OCI-LY7 (cell line): ENCODE results near the gene REC114. TPM values are rescaled to one million over a fixed set of nuclear protein-coding genes. Genes with fewer than 3 reads are reported as not detected.

ENCODE experiments used
- BruUV-seq: library from RNA; stranded (reverse); fragments of 400-500 nt; replicated peaks from 2 replicates; lab custom pipeline; 2021; lab: Mats Ljungman, UMichigan
- CTCF ChIA-PET: fragments of 300-600 bp; sonication (Branson Sonifier 250); formaldehyde crosslinking; loops from one replicate; lab custom pipeline; 2022; ENCODE audit warnings: antibody characterized with exemption; ENCODE audit not compliant: unreplicated experiment; lab: Charles Lee
- POLR2A ChIA-PET: fragments of 300-600 bp; sonication (Branson Sonifier 250); formaldehyde crosslinking; loops from one replicate; lab custom pipeline; 2022; ENCODE audit warnings: antibody characterized with exemption; lab: Charles Lee
- DNase-seq: peaks from one replicate; pipeline ENCODE4 v3.0.0-alpha.2; 2015; ENCODE audit warnings: low spot score
- H2AFZ ChIP-seq: fragments of 200-600 bp; sonication (generic), shearing (Covaris generic); 2 replicates; pipeline ENCODE4 v1.6.1; 2014; ENCODE audit warnings: mild to moderate bottlenecking, antibody characterized with exemption, low read length, moderate library complexity
- H3K27ac ChIP-seq: fragments of 200-600 bp; sonication (generic); 2 replicates; pipeline ENCODE4 v1.5.1; 2014; ENCODE audit warnings: mixed run types, low read depth, mild to moderate bottlenecking, moderate library complexity, low read length, inconsistent platforms; ENCODE audit not compliant: poor library complexity, severe bottlenecking
- H3K36me3 ChIP-seq: fragments of 200-600 bp; sonication (generic); 2 replicates; pipeline ENCODE4 v1.6.1; 2014; ENCODE audit warnings: mild to moderate bottlenecking, antibody characterized with exemption, low read length, moderate library complexity, mixed read lengths; ENCODE audit not compliant: insufficient read depth
- H3K4me1 ChIP-seq: fragments of 200-600 bp; sonication (generic); 2 replicates; pipeline ENCODE4 v1.5.1; 2014; ENCODE audit warnings: mild to moderate bottlenecking, low read length; ENCODE audit not compliant: insufficient read depth, poor library complexity, severe bottlenecking
- H3K4me2 ChIP-seq: fragments of 200-600 bp; sonication (generic); 2 replicates; pipeline ENCODE4 v1.6.1; 2014; ENCODE audit warnings: mild to moderate bottlenecking, low read length
- H3K4me3 ChIP-seq: fragments of 200-600 bp; sonication (generic); 2 replicates; pipeline ENCODE4 v1.5.1; 2014; ENCODE audit warnings: mild to moderate bottlenecking, low read depth, low read length; ENCODE audit not compliant: poor library complexity, severe bottlenecking
- H3K79me2 ChIP-seq: fragments of 200-600 bp; sonication (generic); 2 replicates; pipeline ENCODE4 v1.6.1; 2016; ENCODE audit warnings: low read depth, mild to moderate bottlenecking, low read length, moderate library complexity, mixed read lengths; ENCODE audit not compliant: insufficient read depth
- H3K9me2 ChIP-seq: fragments of 200-600 bp; sonication (generic); 2 replicates; pipeline ENCODE4 v1.6.1; 2016; ENCODE audit warnings: mild to moderate bottlenecking, low read length, mixed read lengths; ENCODE audit not compliant: insufficient read depth
- H3K9me3 ChIP-seq: fragments of 200-600 bp; sonication (generic); 2 replicates; pipeline ENCODE4 v1.6.1; 2014; ENCODE audit warnings: mild to moderate bottlenecking, mixed run types, low read length, mixed read lengths
- H4K20me1 ChIP-seq: fragments of 200-600 bp; sonication (generic); 2 replicates; pipeline ENCODE4 v1.6.1; 2014; ENCODE audit warnings: mild to moderate bottlenecking, antibody characterized with exemption, low read length, moderate library complexity, mixed read lengths; ENCODE audit not compliant: insufficient read depth
- CTCF ChIP-seq: fragments of 200-600 bp; sonication (generic); conservative IDR thresholded peaks from 2 replicates; pipeline ENCODE4 v1.5.1; 2014; ENCODE audit warnings: mild to moderate bottlenecking, antibody characterized with exemption, low read length, moderate library complexity, mixed read lengths
- EZH2phosphoT487 ChIP-seq: fragments of 200-600 bp; sonication (generic); IDR thresholded peaks from 2 replicates; pipeline ENCODE4 v1.6.1; 2018; ENCODE audit warnings: low read depth, borderline replicate concordance, mild to moderate bottlenecking, mixed run types, antibody characterized with exemption, low read length, moderate library complexity, mixed read lengths
- intact Hi-C: fragments of 100-400 bp; cut with micrococcal nuclease; formaldehyde crosslinking; loops from one replicate; pipeline ENCODE4 v1.10.0; 2022; ENCODE audit not compliant: unreplicated experiment
- total RNA-seq, 2 experiments: library from RNA; depleted of rRNA in 1 of 2; stranded (reverse); fragments of >200 nt in 1 of 2; shearing (Covaris generic) in 1 of 2; gene quantifications; 2 replicates each; pipeline ENCODE4 v1.2.3, GENCODE V29; 2014 to 2022

The REC114 gene
- total RNA-seq, 2 experiments from 2014 or later, result not detected

- Histone ChIP-seq H3K4me1 (no peaks in the 10 kb centered on the region), H3K27ac (no peak overlapping the region), H3K79me2 (no peaks in the 10 kb centered on the region), H4K20me1 (no peaks in the 10 kb centered on the region), H3K4me2 (no peak overlapping the region), H3K9me3 (no peaks in the 10 kb centered on the region), H3K9me2 (no peaks in the 10 kb centered on the region), H3K4me3 (no peak overlapping the region), H2AFZ (no peak overlapping the region), H3K36me3 (no peaks in the 10 kb centered on the region)
- no TSS peak for BruUV-seq
- ChIA-PET POLR2A (no interaction called here), CTCF (no interaction called here)
- intact Hi-C loops, result no loop called here
- TF ChIP-seq EZH2phosphoT487 (no peak), CTCF (no peak)
- DNase-seq, result no peak
These were observed 45.7 kb downstream of the REC114 start for GRCh38 chr15:73488698-73489097.

GRCh38 chr15:73493922-73494321 is 51.0 kb downstream of the REC114 start:
- Histone ChIP-seq H3K4me3 (no peak overlapping the region), H3K9me3 (no peaks in the 10 kb centered on the region), H3K27ac (no peak overlapping the region), H3K36me3 (no peaks in the 10 kb centered on the region), H3K4me2 (no peak overlapping the region), H2AFZ (no peak overlapping the region), H3K4me1 (no peaks in the 10 kb centered on the region), H4K20me1 (no peaks in the 10 kb centered on the region), H3K79me2 (no peaks in the 10 kb centered on the region), H3K9me2 (no peaks in the 10 kb centered on the region)
- TF ChIP-seq CTCF, result no peak
- intact Hi-C loops, result no loop called here
- BruUV-seq, result no TSS peak
- ChIA-PET CTCF (no interaction called here), POLR2A (no interaction called here)
- no peak for DNase-seq

GRCh38 chr15:73495181-73495580 is 52.2 kb downstream of the REC114 start:
- BruUV-seq, result no TSS peak
- ChIA-PET CTCF (no interaction called here), POLR2A (interaction anchor here (0.6 to 0.7 kb wide), 3 partner anchors 19 to 944 kb away, joined by 3 read pairs; no protein-coding TSS in a partner anchor)
- DNase-seq, result no peak
- H3K4me2 ChIP-seq, result no peak overlapping the region
- H3K4me3 ChIP-seq, result no peak overlapping the region
- no peak for TF ChIP-seq EZH2phosphoT487
- H3K9me2 ChIP-seq, result no peaks in the 10 kb centered on the region
- H2AFZ ChIP-seq, result no peak overlapping the region
- H3K4me1 ChIP-seq, result no peaks in the 10 kb centered on the region
- intact Hi-C loops, result no loop called here
- H3K9me3 ChIP-seq, result no peaks in the 10 kb centered on the region
- H3K27ac ChIP-seq, result no peak overlapping the region
- no peaks in the 10 kb centered on the region for H3K79me2 ChIP-seq
- H4K20me1 ChIP-seq, result no peaks in the 10 kb centered on the region
- H3K36me3 ChIP-seq, result no peaks in the 10 kb centered on the region
